HCT116 (cell line): ENCODE results near the gene HEPACAM. TPM values are rescaled to one million over a fixed set of nuclear protein-coding genes. Genes with fewer than 3 reads are reported as not detected.

Source experiments
- ATAC-seq: fragments of 200-7000 bp; cut with Tn5 transposase; 2 replicates; pipeline ENCODE4 v1.9.1; 2020; ENCODE audit warnings: mild to moderate bottlenecking, moderate library complexity
- BruUV-seq: library from RNA; stranded (reverse); fragments of 400-500 nt; replicated peaks from 2 replicates; lab custom pipeline; 2021; lab: Mats Ljungman, UMichigan
- CTCF ChIA-PET: fragments of 300-600 bp; sonication (Branson Sonifier 250); formaldehyde crosslinking; loops from one replicate; lab custom pipeline; 2021; ENCODE audit warnings: antibody characterized with exemption; lab: Charles Lee
- POLR2A ChIA-PET: fragments of 300-600, 350-600 bp; sonication (Branson Sonifier 250); formaldehyde crosslinking; loops from one replicate; lab custom pipeline; 2021; ENCODE audit warnings: antibody characterized with exemption; lab: Charles Lee
- RAD21 ChIA-PET, 2 experiments: fragments of 300-600 bp; sonication (Branson Sonifier 250); formaldehyde crosslinking; loops; one replicate each; lab custom pipeline; 2023; ENCODE audit warnings: low total read pairs in 2 of 2; ENCODE audit not compliant: uncharacterized antibody in 2 of 2, unreplicated experiment in 2 of 2, low non-redundant PET in 1 of 2; lab: Charles Lee
- DNase-seq: peaks from one replicate; pipeline ENCODE4 v3.0.0-alpha.2; 2010; ENCODE audit warnings: low read depth, low spot score
- H2AFZ ChIP-seq: fragments of 200-600 bp; shearing (Covaris generic), sonication (generic); 2 replicates; pipeline ENCODE4 v1.6.1; 2017; ENCODE audit warnings: low read depth, mixed run types, mixed read lengths, antibody characterized with exemption, low read length; ENCODE audit not compliant: poor library complexity, severe bottlenecking
- H3K27ac ChIP-seq: 2 replicates; pipeline ENCODE4 v1.5.1; 2012; ENCODE audit warnings: low read depth, low read length
- H3K27me3 ChIP-seq: fragments of 200-600 bp; sonication (generic); 2 replicates; pipeline ENCODE4 v1.6.1; 2016; ENCODE audit warnings: mixed run types, low read length, mixed read lengths; ENCODE audit not compliant: insufficient read depth
- H3K36me3 ChIP-seq, 2 experiments: fragments of 200-500 bp in 1 of 2; fragments of 200-600 bp in 1 of 2; sonication (Bioruptor generic) in 1 of 2; sonication (generic) in 1 of 2; 2 replicates each; pipeline versions ENCODE4 v1.5.1 to v1.6.1; 2014 to 2016; ENCODE audit warnings: low read length in 2 of 2, inconsistent platforms in 1 of 2, mixed read lengths in 1 of 2, mixed run types in 1 of 2; ENCODE audit not compliant: insufficient read depth in 2 of 2, control insufficient read depth in 1 of 2
- H3K4me1 ChIP-seq, 2 experiments: fragments of 200-600 bp in 1 of 2; sonication (generic) in 1 of 2; 2 replicates each; pipeline versions ENCODE4 v1.5.1 to v1.6.1; 2012 to 2017; ENCODE audit warnings: low read length in 2 of 2, inconsistent platforms in 1 of 2, mild to moderate bottlenecking in 1 of 2, mixed read lengths in 1 of 2, mixed run types in 1 of 2, moderate library complexity in 1 of 2; ENCODE audit not compliant: insufficient read depth in 2 of 2, control insufficient read depth in 1 of 2
- H3K4me2 ChIP-seq: fragments of 200-600 bp; sonication (generic); 2 replicates; pipeline ENCODE4 v1.6.1; 2017; ENCODE audit warnings: mixed run types, low read length, mixed read lengths
- H3K4me3 ChIP-seq, 2 experiments: fragments of 200-600 bp in 1 of 2; sonication (generic) in 1 of 2; replicated peaks in 1 of 2; 2 replicates each; pipeline ENCODE4 v1.5.1; 2011 to 2016; ENCODE audit warnings: low read length in 2 of 2, control low read depth in 1 of 2, low read depth in 1 of 2, mild to moderate bottlenecking in 1 of 2, mixed read lengths in 1 of 2, mixed run types in 1 of 2
- H3K79me2 ChIP-seq: fragments of 200-600 bp; sonication (generic); 2 replicates; pipeline ENCODE4 v1.6.1; 2017; ENCODE audit warnings: mild to moderate bottlenecking, mixed run types, low read length, moderate library complexity, mixed read lengths; ENCODE audit not compliant: insufficient read depth
- H3K9ac ChIP-seq: fragments of 200-600 bp; sonication (generic); 2 replicates; pipeline ENCODE4 v1.6.1; 2016; ENCODE audit warnings: low read length, mixed read lengths
- H3K9me2 ChIP-seq: fragments of 200-600 bp; sonication (generic), shearing (Covaris generic); 2 replicates; pipeline ENCODE4 v1.6.1; 2017; ENCODE audit warnings: mixed run types, mild to moderate bottlenecking, moderate library complexity; ENCODE audit not compliant: insufficient read depth
- H3K9me3 ChIP-seq, 2 experiments: fragments of 200-500 bp in 1 of 2; fragments of 200-600 bp in 1 of 2; sonication (Bioruptor generic) in 1 of 2; sonication (generic) in 1 of 2; 2 replicates each; pipeline ENCODE4 v1.6.1; 2014 to 2017; ENCODE audit warnings: low read length in 2 of 2, mixed read lengths in 2 of 2, inconsistent platforms in 1 of 2, low read depth in 1 of 2, mild to moderate bottlenecking in 1 of 2, mixed run types in 1 of 2, moderate library complexity in 1 of 2; ENCODE audit not compliant: control insufficient read depth in 1 of 2, insufficient read depth in 1 of 2
- H4K20me1 ChIP-seq: fragments of 200-600 bp; sonication (generic), shearing (Covaris generic); 2 replicates; pipeline ENCODE4 v1.6.1; 2017; ENCODE audit warnings: mixed run types, mild to moderate bottlenecking, moderate library complexity; ENCODE audit not compliant: insufficient read depth
- CBX3 ChIP-seq: IDR thresholded peaks from 2 replicates; pipeline ENCODE4 v1.6.1; 2012; ENCODE audit warnings: low read depth
- CEBPB ChIP-seq: IDR thresholded peaks from 2 replicates; pipeline ENCODE4 v1.6.1; 2012; ENCODE audit warnings: low read depth
- CTCF ChIP-seq, 3 experiments: fragments of 200-600 bp in 1 of 3; sonication (generic) in 1 of 3; IDR thresholded peaks in 2 of 3; conservative IDR thresholded peaks in 1 of 3; 2 replicates each; pipeline ENCODE4 v1.5.1; 2012 to 2017; ENCODE audit warnings: low read depth in 2 of 3, low read length in 2 of 3, antibody characterized with exemption in 1 of 3, borderline replicate concordance in 1 of 3, control low read depth in 1 of 3, mild to moderate bottlenecking in 1 of 3, mixed read lengths in 1 of 3, mixed run types in 1 of 3, moderate library complexity in 1 of 3; ENCODE audit not compliant: insufficient read depth in 1 of 3
- FOSL1 ChIP-seq: IDR thresholded peaks from 2 replicates; pipeline ENCODE4 v1.6.1; 2012; ENCODE audit warnings: low read depth
- JUND ChIP-seq: IDR thresholded peaks from 2 replicates; pipeline ENCODE4 v1.6.1; 2012
- REST ChIP-seq: IDR thresholded peaks from 2 replicates; pipeline ENCODE4 v1.6.1; 2012; ENCODE audit warnings: low read depth
- SRF ChIP-seq: IDR thresholded peaks from 2 replicates; pipeline ENCODE4 v1.6.1; 2012; ENCODE audit warnings: low read depth
- YY1 ChIP-seq: IDR thresholded peaks from 2 replicates; pipeline ENCODE4 v1.6.1; 2011; ENCODE audit warnings: low read length, low read depth, moderate library complexity, mild to moderate bottlenecking; ENCODE audit not compliant: insufficient replicate concordance; ENCODE audit errors: extremely low read depth
- ZBTB33 ChIP-seq: IDR thresholded peaks from 2 replicates; pipeline ENCODE4 v1.6.1; 2011; ENCODE audit warnings: mild to moderate bottlenecking, low read length, moderate library complexity; ENCODE audit not compliant: insufficient replicate concordance; ENCODE audit errors: extremely low read depth
- intact Hi-C: fragments of 100-400 bp; cut with micrococcal nuclease; formaldehyde crosslinking; loops from 2 replicates; pipeline ENCODE4 v1.10.0; 2022
- total RNA-seq: library from RNA; stranded (reverse); gene quantifications from one replicate; pipeline ENCODE4 v1.2.1, GENCODE V29; 2021; ENCODE audit not compliant: unreplicated experiment

HEPACAM gene
- total RNA-seq, 1 experiment from 2014 or later, result not detected

- Histone ChIP-seq H3K4me2 (no peak overlapping the region), H3K36me3 (no peaks in the 10 kb centered on the region), H3K9me3 (no peaks in the 10 kb centered on the region), H3K27me3 (no peaks in the 10 kb centered on the region), H3K9me2 (no peaks in the 10 kb centered on the region), H3K4me3 (no peak overlapping the region), H3K4me1 (peaks cover 12 to 23% of the 10 kb centered on the region in 2 experiments)
- TF ChIP-seq JUND (no peak), FOSL1 (no peak), REST (no peak), CBX3 (no peak), CEBPB (no peak), ZBTB33 (no peak), YY1 (no peak), CTCF (IDR thresholded peaks at IDR 0.05 in 2 of 3, conservative IDR thresholded peaks at IDR 0.05 in 1 of 3; ENCODE audit: borderline replicate concordance in 1 of 3, insufficient read depth in 1 of 3, low read depth in 2 of 3, low read length in 2 of 3) (no peak), SRF (no peak)
- TF ChIP-seq, all 23 proteins: peak for 0
- Histone ChIP-seq H3K79me2 (no peaks in the 10 kb centered on the region), H3K27ac (no peak overlapping the region), H3K9ac (no peak overlapping the region), H4K20me1 (no peaks in the 10 kb centered on the region), H2AFZ (no peak overlapping the region)
- POLR2A ChIA-PET, result no interaction called here
- RAD21 ChIA-PET, result no interaction called here
- intact Hi-C loops, result no loop called here
- DNase-seq (no peak), ATAC-seq (no peak)
- no TSS peak for BruUV-seq
- CTCF ChIA-PET, result no interaction called here
These were observed 56.9 kb downstream of the HEPACAM start for GRCh38 chr11:124878759-124879492.
